ENCODE results near the gene BMPR1A.

BMPR1A gene

GRCh38 chr10:86769991-86770390 lies 13.6 kb downstream of the BMPR1A start:
- no peak for DNase-seq

GRCh38 chr10:86770412-86770960 lies 14.1 kb downstream of the BMPR1A start:
- no peak for DNase-seq

GRCh38 chr10:86773498-86773897 lies 17.1 kb downstream of the BMPR1A start:
- DNase-seq, result no peak

- DNase-seq, result no peak
These were observed 18.8 kb downstream of the BMPR1A start for GRCh38 chr10:86775056-86775869.

- no peak for DNase-seq
These were observed 19.4 kb downstream of the BMPR1A start for GRCh38 chr10:86775870-86776180.

- DNase-seq, result no peak
These were observed 23.0 kb downstream of the BMPR1A start for GRCh38 chr10:86779220-86780017.

GRCh38 chr10:86782701-86783418 lies 26.4 kb downstream of the BMPR1A start:
- no peak for DNase-seq

GRCh38 chr10:86785037-86785436 lies 28.6 kb downstream of the BMPR1A start:
- no peak for DNase-seq

- no peak for DNase-seq
These were observed 29.5 kb downstream of the BMPR1A start for GRCh38 chr10:86785968-86786367.

- no peak for DNase-seq
These were observed 29.9 kb downstream of the BMPR1A start for GRCh38 chr10:86786368-86786767.

- DNase-seq, result no peak
These were observed 34.0 kb downstream of the BMPR1A start for GRCh38 chr10:86790394-86790793.

GRCh38 chr10:86792461-86793167 lies 36.2 kb downstream of the BMPR1A start:
- no peak for DNase-seq

- no peak for DNase-seq
These were observed 37.3 kb downstream of the BMPR1A start for GRCh38 chr10:86793696-86794095.

GRCh38 chr10:86795353-86795752 lies 38.9 kb downstream of the BMPR1A start:
- DNase-seq, result no peak

- no peak for DNase-seq
These were observed 41.6 kb downstream of the BMPR1A start for GRCh38 chr10:86798025-86798424.

- DNase-seq, result peak; percentile 40
These were observed 42.2 kb downstream of the BMPR1A start for GRCh38 chr10:86798611-86799010.

- no peak for DNase-seq
These were observed 42.9 kb downstream of the BMPR1A start for GRCh38 chr10:86799188-86799845.

GRCh38 chr10:86801995-86802394 lies 45.6 kb downstream of the BMPR1A start:
- no peak for DNase-seq

GRCh38 chr10:86802473-86803108 lies 46.2 kb downstream of the BMPR1A start:
- no peak for DNase-seq

- DNase-seq, result no peak
These were observed 46.7 kb downstream of the BMPR1A start for GRCh38 chr10:86803156-86803555.

- DNase-seq, result no peak
These were observed 48.4 kb downstream of the BMPR1A start for GRCh38 chr10:86804805-86805204.

- no peak for DNase-seq
These were observed 56.7 kb downstream of the BMPR1A start for GRCh38 chr10:86813101-86813500.
